DOHH2 (cell line): ENCODE results near the gene SYNGR2.

Experiments
- H3F3A ChIP-seq: fragments of 200-600 bp; sonication (generic), shearing (Covaris generic); 2 replicates; pipeline ENCODE4 v1.6.0; 2016; ENCODE audit warnings: antibody characterized with exemption, mild to moderate bottlenecking; ENCODE audit not compliant: control insufficient read depth, insufficient read depth
- H3K27ac ChIP-seq: fragments of 200-600 bp; sonication (generic); 2 replicates; pipeline ENCODE4 v1.5.1; 2014; ENCODE audit warnings: low read depth, mild to moderate bottlenecking, low read length, moderate library complexity
- H3K27me3 ChIP-seq: fragments of 200-600 bp; sonication (generic); 2 replicates; pipeline ENCODE4 v1.6.1; 2014; ENCODE audit warnings: mild to moderate bottlenecking, low read length, mixed read lengths; ENCODE audit not compliant: control insufficient read depth
- H3K36me3 ChIP-seq: fragments of 200-600 bp; sonication (generic); 2 replicates; pipeline ENCODE4 v1.6.1; 2014; ENCODE audit warnings: mild to moderate bottlenecking, low read length, moderate library complexity, mixed read lengths; ENCODE audit not compliant: control insufficient read depth
- H3K4me1 ChIP-seq: fragments of 200-600 bp; sonication (generic); 2 replicates; pipeline ENCODE4 v1.6.1; 2014; ENCODE audit warnings: mild to moderate bottlenecking, low read length, mixed read lengths; ENCODE audit not compliant: control insufficient read depth
- H3K4me2 ChIP-seq: fragments of 200-600 bp; sonication (generic); 2 replicates; pipeline ENCODE4 v1.6.0; 2014; ENCODE audit warnings: mild to moderate bottlenecking, low read length, moderate library complexity
- H3K4me3 ChIP-seq: fragments of 200-600 bp; sonication (generic); 2 replicates; pipeline ENCODE4 v1.5.1; 2014; ENCODE audit warnings: mild to moderate bottlenecking, low read length, mixed read lengths
- H3K79me2 ChIP-seq: fragments of 200-600 bp; sonication (generic); 2 replicates; pipeline ENCODE4 v1.6.1; 2014; ENCODE audit warnings: mild to moderate bottlenecking, low read length, mixed read lengths; ENCODE audit not compliant: control insufficient read depth
- H3K9me2 ChIP-seq: fragments of 200-600 bp; sonication (generic); replicated peaks from 2 replicates; pipeline ENCODE4 v1.6.1; 2014; ENCODE audit warnings: mild to moderate bottlenecking, low read length, mixed read lengths; ENCODE audit not compliant: control insufficient read depth
- H3K9me3 ChIP-seq: fragments of 200-600 bp; sonication (generic); 2 replicates; pipeline ENCODE4 v1.6.1; 2014; ENCODE audit warnings: antibody characterized with exemption, low read length, mixed read lengths; ENCODE audit not compliant: control insufficient read depth, insufficient read depth
- H4K20me1 ChIP-seq: fragments of 200-600 bp; sonication (generic); 2 replicates; pipeline ENCODE4 v1.6.0; 2014; ENCODE audit warnings: low read depth, mild to moderate bottlenecking, antibody characterized with exemption, low read length, moderate library complexity; ENCODE audit not compliant: control insufficient read depth, insufficient read depth
- EZH2phosphoT487 ChIP-seq: fragments of 200-600 bp; sonication (generic); IDR thresholded peaks from 2 replicates; pipeline ENCODE4 v1.6.1; 2017; ENCODE audit warnings: borderline replicate concordance, mild to moderate bottlenecking, antibody characterized with exemption, low read length, moderate library complexity, mixed read lengths
- TF ChIP-seq, protein P1 (sequence below): fragments of 200-600 bp; sonication (generic); IDR thresholded peaks from one replicate; pipeline ENCODE4 v1.5.1; 2014; ENCODE audit warnings: antibody characterized with exemption, mild to moderate bottlenecking, low read depth, low read length; ENCODE audit not compliant: poor library complexity, severe bottlenecking

SYNGR2 gene

DNA sequence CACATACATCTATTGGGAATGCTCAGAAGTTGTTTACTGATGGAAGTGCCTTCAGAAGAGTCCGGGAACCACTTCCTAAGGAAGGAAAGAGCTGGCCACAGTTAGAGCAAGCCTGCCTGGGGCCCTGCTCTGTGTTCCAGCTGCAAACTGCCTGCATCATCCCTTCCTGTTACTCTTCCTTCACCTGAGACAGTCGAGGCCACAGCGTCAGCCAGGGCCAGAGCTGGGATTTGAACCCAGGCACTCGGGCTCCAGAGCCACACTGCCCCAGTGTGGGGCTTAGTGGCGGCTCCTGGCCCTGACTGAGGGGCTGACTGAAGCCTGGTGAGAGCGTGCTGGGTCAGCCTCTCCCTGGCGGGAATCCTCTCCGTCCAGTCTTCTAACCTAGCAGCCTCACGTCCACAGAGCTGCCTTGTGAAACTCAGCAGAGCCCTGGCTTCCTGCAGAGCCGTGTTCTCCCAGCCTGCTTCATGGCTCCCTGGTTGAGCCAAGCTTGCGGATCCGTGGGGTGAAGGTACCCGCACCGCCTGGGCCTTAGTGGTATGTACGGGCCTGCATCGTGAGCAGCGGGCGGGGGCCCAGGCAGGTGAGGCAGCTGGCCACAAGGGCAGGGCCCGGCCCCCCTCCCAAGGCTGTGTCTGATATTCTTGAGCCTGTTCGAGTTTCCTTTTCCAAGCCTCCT lies 26.8 kb upstream of the SYNGR2 start:
- Histone ChIP-seq H3K27me3 (no peaks in the 10 kb centered on the region), H3K9me3 (no peaks in the 10 kb centered on the region), H3K36me3 (peaks cover 40% of the 10 kb centered on the region), H4K20me1 (no peaks in the 10 kb centered on the region), H3K4me1 (peaks cover 48% of the 10 kb centered on the region), H3K79me2 (no peaks in the 10 kb centered on the region), H3K9me2 (no peaks in the 10 kb centered on the region), H3K4me2 (no peak overlapping the region), H3K4me3 (no peak overlapping the region), H3K27ac (no peak overlapping the region), H3F3A (peaks cover 13% of the 10 kb centered on the region)
- TF ChIP-seq EZH2phosphoT487, result no peak
- TF ChIP-seq, protein P1, sequence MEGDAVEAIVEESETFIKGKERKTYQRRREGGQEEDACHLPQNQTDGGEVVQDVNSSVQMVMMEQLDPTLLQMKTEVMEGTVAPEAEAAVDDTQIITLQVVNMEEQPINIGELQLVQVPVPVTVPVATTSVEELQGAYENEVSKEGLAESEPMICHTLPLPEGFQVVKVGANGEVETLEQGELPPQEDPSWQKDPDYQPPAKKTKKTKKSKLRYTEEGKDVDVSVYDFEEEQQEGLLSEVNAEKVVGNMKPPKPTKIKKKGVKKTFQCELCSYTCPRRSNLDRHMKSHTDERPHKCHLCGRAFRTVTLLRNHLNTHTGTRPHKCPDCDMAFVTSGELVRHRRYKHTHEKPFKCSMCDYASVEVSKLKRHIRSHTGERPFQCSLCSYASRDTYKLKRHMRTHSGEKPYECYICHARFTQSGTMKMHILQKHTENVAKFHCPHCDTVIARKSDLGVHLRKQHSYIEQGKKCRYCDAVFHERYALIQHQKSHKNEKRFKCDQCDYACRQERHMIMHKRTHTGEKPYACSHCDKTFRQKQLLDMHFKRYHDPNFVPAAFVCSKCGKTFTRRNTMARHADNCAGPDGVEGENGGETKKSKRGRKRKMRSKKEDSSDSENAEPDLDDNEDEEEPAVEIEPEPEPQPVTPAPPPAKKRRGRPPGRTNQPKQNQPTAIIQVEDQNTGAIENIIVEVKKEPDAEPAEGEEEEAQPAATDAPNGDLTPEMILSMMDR, result no peak

GRCh38 chr17:78142119-78142861 lies 26.1 kb upstream of the SYNGR2 start:
- Histone ChIP-seq H3K9me2 (no peaks in the 10 kb centered on the region), H3K36me3 (peaks cover 33% of the 10 kb centered on the region), H3K4me2 (no peak overlapping the region), H3K27me3 (no peaks in the 10 kb centered on the region), H3K4me1 (peaks cover 48% of the 10 kb centered on the region), H3K4me3 (no peak overlapping the region), H3K27ac (no peak overlapping the region), H3F3A (peaks cover 13% of the 10 kb centered on the region; the same call in 1 of the 2 replicates), H3K9me3 (no peaks in the 10 kb centered on the region), H3K79me2 (no peaks in the 10 kb centered on the region), H4K20me1 (no peaks in the 10 kb centered on the region)
- TF ChIP-seq, protein P1, result no peak
- no peak for TF ChIP-seq EZH2phosphoT487

DNA sequence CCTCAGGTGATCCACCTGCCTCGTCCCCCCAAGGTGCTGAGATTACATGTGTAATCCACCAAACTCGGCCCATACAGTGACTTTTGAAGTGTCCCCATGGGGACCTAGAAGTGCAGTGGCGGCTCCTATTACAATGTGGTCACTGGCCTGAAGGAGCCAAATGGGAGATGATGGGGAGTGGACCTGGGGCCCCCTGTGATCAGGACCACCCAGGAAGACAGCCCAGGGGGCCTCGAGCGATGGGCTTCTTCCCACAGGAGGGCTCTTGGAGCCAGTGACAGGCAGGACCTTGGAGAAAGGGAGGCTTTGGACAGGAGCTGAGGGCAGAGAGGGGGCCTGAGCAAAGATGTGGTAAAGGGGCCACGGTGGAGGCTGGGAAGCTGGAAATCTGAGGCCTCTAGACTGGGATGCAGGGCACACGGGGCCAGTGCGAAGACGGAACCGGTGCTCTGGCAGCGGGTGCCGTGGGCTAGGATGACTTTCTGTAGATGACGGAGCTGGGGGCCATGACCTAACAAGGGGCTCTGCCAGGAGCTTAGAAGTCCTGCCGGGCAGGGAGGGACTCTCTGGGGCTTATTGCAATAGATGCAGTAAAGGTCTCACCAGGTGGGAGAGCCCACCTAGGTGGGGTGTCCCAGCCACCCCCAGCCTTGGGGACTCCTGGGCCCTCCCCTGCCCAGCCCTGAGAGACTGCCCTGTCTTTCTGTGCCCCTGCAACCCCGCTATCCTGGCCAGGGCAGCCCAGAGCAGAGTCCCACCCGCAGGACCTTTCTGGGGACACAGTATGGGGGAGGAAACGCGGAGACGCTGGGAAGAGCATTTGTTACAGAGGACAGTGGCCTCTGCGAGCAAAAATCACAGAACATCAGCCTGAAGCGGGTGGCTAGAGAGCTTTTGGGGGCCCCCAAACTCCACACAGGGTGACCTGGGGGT lies 24.9 kb upstream of the SYNGR2 start:
- no peaks in the 10 kb centered on the region for H3K79me2 ChIP-seq
- H4K20me1 ChIP-seq, result no peaks in the 10 kb centered on the region
- peaks cover 22% of the 10 kb centered on the region for H3K36me3 ChIP-seq
- H3K4me3 ChIP-seq, result no peak overlapping the region
- no peaks in the 10 kb centered on the region for H3K9me3 ChIP-seq
- no peaks in the 10 kb centered on the region for H3K9me2 ChIP-seq
- peaks cover 53% of the 10 kb centered on the region for H3K4me1 ChIP-seq
- H3K27me3 ChIP-seq, result no peaks in the 10 kb centered on the region
- no peak overlapping the region for H3K4me2 ChIP-seq
- peaks cover 14% of the 10 kb centered on the region for H3F3A ChIP-seq
- TF ChIP-seq EZH2phosphoT487, result no peak
- TF ChIP-seq, protein P1, result no peak
- no peak overlapping the region for H3K27ac ChIP-seq
